ENCODE results near the gene PPIAL4G.
"Not testable (repeated sequence)": the region's sequence is repeated elsewhere in the genome, so short reads cannot be mapped to it uniquely, and the experiment has no call there.

PPIAL4G gene

DNA sequence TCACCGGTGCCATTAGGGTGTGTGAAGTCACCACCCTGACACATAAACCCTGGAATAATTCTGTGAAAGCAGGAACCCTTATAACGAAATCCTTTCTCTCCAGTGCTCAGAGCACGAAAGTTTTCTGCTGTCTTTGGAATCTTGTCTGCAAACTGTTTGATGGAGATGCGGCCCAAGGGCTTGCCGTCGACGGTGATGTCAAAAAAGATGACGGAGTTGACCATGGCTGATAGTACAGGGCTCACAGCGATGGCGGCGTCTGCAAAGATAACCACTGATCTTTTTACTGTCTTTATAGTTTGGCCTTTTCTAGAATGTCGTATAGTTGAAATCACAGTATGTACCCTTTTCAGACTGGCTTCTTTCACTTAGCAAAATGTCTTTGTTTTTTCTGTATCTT, at the start of gene PPIAL4G:
Gene PPIAL4G (minus strand): TSS at position 274 of the 400 bp plus-strand sequence. CDS start 50 bp downstream, at position 224.
- not testable (repeated sequence) for DNase-seq (ENCODE audit: low spot score)

DNA sequence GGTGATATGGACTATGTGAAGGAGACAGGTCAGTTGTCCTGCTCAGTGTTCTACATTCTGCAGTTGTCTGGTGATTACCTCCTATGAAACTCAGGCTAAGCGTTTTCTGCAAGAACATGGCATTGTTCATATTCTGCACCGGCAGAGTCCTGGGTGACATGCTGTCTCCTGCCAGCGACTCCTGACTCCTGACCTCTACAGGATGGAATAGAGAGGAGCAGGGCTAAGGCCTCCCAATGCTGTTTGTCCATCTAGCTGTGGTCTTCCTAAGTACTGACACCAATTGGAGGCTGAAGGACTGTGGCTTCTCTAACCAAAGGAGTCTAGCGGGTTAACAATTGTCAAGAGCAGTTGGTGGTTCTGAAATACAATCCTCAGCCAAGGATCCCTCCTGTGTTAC, 49.1 kb upstream of the PPIAL4G start:
- not testable (repeated sequence) for DNase-seq (ENCODE audit: low spot score)

DNA sequence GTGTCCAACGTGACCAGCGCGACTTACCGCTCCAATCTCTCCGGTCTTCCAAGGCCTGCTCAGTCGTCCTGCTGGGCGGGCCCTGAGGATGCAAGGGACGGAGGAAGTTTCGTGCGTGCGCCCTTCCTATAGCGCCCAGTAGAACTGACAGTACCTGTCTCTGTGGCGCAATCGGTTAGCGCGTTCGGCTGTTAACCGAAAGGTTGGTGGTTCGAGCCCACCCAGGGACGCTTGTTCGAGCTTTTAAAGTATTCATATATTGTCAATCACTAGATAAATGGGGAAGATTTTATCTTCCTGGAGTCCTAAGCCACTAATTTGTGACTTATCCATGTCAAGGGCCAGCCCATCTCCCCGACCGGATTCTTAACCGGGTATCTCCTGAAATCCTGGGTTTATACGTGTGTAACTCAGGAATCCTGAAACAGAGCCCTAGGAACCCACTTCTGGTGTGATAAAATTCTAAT, 46.0 kb upstream of the PPIAL4G start:
- DNase-seq (ENCODE audit: low spot score): not testable (repeated sequence)

DNA sequence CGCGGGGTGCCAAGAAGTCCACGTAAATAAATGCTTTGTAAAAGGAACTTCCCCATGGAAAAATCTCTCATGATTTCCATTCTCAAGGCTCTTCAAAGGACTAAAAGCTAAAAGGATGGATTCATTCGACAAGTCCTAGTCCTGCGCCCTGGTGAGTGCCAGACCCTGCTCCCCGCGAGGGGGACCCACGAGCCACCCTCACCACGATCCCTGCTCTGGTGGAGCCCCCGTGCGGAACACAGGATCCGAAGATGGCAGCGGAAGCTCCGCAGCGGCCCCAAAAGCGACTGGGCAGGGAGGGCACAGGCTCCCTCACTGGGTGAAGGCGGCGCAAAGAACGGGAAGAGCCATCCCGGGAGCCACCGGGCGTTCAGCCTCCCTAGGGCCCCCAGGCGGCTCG, 45.5 kb upstream of the PPIAL4G start:
- DNase-seq (ENCODE audit: low spot score): not testable (repeated sequence)

DNA sequence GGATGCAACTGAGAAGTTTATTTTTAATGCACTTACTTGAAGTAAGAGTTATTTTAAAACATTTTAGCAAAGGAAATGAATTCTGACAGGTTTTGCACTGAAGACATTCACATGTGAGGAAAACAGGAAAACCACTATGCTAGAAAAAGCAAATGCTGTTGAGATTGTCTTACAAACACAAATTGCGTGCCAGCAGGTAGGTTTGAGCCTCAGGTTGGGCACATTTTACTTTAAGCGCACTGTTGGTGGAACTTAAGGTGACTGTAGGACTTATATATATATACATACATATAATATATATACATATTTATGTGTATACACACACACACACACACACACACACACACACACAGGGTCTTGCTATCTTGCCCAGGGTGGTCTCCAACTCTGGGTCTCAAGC, 43.5 kb upstream of the PPIAL4G start:
- not testable (repeated sequence) for DNase-seq (ENCODE audit: low spot score)

DNA sequence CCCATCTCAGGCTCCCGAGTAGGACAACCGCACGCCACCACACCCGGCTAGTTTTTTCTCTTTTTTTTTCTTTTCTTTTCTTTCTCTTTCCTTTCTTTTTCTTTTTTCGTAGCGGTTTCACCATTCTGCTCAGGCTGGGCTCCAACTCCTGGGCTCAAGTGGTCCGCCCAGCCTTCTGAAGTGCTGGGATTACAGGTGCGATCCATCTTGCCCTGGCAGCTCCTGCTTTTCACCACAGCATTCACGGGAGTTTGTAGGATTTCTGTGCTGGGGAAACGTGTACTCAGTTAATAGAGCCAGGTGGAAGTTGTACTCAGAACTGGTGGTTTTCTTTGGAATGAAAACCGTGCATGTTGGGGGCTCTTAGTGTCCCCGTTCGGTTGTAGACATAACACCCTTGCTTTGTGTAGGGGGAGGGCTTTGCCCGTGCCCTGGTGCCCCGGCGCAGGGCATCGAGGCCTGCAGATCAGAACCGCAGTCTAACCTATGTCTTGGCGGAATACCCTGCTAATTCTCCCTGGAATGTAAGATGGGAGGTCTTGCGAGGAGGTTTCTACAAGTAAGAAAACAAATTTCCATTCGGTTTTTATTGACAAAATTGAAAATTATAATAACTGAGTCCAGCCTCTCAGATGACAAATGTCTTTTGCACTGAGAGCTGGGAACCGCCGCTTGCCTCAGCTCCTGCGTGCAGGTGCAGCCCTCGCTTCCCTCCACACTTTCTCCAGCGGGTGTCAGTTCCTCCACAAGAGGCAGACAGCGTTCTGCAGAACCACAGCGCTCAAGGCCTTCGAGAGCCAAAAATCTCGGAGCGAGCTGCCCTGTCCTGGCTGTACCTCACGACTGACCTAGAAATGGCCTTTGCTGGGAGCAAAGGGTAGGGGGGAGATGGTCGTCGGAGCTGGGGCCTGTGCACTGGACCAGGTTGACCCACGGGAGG, 40.4 kb upstream of the PPIAL4G start:
- DNase-seq (ENCODE audit: low spot score): not testable (repeated sequence)

DNA sequence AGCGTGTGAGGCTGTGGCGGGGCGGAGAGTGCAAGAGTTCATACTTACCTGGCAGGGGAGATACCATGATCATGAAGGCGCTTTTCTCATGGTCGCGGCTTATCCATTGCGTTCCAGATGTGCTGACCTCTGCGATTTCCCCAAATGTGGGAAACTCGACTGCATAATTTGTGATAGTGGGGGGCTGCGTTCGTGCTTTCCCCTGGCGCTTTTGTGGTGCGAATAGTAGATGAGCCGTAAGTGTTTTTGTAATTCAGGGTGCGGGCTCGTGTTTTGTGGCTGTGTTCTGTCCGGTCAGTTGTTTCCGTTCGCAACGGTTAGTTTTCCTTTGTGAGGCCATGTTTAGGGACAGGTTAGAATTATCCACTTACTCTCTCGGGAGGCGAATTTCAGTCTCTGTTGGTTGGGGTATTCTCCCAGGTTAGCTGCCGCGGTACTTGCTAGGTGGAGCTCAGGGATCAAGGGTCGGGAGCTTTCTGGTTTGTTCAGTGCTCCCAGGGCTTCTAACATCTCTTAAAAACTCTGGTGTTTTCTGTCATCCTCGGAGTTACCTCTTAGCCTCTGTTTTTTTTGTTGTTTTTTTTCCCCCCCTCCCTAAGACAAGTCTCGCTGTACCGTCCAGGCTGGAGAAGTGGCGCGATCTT, 39.6 kb upstream of the PPIAL4G start:
- peak; percentile 69 for DNase-seq (ENCODE audit: low spot score)

DNA sequence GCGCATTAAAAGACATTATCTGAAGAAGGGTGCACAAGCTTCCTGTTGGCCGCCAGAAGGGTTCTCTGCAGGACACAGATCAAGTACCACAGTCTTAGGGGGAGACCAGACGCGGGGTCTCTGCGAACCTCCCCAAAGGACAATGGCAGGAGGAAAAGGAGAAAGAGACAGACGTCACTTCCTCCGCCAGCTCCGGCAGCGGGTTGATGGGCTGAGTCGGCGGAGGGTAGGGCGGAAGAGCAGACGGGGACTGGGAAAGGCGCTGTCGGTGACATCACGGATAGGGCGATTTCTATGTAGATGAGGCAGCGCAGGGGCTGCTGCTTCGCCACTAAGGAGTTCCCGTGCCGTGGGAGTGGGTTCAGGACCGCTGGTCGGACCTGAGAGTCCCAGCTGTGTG, 39.0 kb upstream of the PPIAL4G start:
- not testable (repeated sequence) for DNase-seq (ENCODE audit: low spot score)

DNA sequence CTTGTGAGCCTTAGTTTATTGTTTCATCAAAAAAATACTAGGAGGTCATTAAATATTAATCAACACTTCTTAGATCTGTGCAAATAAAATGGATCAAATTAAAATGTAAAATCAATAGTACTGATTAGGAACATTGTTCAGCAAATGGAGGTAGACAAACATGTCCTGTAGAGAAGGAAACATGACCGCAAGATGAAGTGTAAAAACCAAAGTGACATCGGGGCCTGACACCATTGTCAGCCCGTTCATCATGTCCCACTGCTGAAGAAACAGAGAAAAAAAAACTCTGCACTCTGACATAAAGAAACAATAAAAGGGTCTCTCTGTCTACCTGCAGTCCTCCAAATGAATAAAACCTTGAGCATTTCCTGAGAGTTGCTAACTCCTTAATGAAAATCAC, 31.2 kb upstream of the PPIAL4G start:
- DNase-seq (ENCODE audit: low spot score): not testable (repeated sequence)

DNA sequence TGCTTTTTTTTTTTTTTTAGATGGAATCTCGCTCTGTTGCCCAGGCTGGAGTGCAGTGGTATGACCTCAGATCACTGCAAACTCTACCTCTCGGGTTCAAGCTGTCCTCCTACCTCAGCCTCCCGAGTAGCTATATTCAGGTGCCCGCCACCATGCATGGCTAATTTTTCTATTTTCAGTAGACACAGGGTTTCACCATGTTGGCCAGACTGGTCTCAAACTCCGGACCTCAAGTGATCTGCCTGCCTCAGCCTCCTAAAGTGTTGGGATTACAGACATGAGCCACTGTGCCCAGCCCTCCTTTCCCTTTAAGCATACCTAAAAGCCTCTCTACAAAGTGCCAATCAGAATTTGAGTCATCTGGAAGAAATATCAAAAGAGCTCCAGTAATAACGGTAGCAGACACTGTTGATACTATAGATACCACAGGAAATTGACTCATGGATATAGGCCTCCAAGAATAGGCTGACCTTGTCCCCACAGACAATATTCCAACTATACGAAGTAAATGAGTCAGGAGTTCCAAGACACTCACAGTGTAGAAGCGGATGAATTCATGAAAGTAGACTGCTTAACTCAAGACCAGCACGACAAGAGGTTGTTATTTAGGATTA, 29.6 kb upstream of the PPIAL4G start:
- not testable (repeated sequence) for DNase-seq (ENCODE audit: low spot score)

DNA sequence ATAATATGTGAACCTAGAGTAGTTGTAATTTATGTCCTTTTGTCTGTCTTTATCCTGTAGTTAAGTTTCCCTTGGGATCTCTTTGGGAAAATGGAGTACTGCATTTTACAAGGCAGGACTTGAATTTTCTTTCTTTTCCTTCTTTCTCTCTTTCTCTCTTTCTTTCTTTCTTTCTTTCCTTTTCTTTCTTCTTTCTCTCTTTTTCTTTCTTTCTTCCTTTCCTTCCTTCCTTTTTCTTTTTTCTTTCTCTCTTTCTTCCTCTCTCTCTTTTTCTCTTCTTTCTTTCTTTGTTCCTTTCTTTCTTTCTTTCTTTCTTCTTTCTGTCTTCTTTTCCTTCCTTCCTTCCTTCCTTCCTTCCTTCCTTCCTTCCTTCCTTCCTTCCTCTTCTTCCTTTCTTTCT, 10.8 kb upstream of the PPIAL4G start:
- DNase-seq (ENCODE audit: low spot score): not testable (repeated sequence)

DNA sequence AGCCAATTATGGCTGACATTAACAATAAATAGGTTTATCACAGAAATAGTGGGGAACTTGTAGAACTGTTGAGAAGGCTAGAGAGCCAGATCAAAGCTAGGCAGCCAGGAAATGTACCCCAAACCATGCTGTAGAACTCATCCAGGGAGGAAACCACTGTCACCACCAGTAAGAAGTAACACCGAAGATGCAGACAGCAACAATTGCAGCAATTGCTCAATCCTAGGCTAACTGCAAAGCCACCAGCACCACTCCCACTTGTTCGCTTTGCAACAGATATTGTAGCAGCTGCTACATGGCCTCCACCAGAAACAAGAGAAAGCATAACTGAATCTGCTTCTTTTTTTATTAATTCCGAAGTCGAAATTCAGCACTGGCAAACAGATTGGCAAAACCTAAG, 2.0 kb downstream of the PPIAL4G start:
- not testable (repeated sequence) for DNase-seq (ENCODE audit: low spot score)

DNA sequence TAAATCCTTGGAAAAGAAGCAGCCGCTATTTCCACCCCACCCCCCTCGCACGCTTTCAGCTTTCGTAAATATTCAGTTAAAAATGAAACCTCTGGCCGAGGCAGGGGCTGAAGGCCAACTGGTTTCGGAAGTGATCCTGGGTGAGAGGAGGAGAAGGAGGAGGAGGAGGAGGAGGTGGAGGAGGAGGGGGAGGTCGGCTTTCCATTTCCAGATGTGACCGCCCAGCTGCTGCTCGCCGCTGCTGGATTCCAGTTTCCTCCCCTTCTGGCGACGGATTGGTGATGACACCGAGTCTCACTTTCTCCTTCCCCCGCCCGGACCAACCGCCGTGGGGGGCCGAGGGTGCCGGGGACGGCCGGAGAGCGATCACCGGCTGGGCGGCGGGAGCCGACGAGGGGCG, 23.4 kb downstream of the PPIAL4G start:
- DNase-seq (ENCODE audit: low spot score): not testable (repeated sequence)

DNA sequence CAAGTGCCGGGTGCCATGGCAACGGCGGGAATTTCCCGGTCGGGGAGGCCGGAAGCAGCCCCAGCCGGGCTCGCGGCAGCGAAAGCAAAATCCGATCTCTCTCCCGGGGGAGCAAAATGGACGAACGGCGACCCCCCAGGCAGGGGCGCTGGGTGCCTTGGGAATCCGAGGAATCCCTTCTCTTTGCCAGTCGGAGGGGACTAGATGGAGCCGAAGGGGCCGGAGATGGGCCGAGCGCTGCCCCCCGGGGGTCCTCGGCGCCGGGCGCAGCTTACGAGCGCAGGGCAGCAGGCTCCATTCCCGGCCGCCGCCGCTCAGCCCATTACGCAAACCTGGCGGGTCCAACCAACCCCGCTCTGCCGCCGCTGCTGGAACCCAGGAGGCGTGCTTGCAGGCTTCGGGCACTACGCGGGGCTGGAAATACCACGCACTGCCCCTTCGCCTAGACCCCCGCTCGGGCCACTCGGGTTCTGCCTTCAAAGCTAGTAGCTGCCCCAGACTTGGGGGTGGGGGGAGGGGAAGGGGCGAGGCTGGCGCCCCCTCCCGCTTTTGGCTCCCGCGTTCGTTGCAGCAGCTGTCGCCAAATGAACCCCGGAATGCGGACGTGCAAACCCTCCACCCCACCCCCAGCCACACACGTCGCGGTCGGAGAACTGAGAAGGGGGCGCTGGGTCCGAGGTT, 24.1 kb downstream of the PPIAL4G start:
- DNase-seq (ENCODE audit: low spot score): peak; percentile 7

DNA sequence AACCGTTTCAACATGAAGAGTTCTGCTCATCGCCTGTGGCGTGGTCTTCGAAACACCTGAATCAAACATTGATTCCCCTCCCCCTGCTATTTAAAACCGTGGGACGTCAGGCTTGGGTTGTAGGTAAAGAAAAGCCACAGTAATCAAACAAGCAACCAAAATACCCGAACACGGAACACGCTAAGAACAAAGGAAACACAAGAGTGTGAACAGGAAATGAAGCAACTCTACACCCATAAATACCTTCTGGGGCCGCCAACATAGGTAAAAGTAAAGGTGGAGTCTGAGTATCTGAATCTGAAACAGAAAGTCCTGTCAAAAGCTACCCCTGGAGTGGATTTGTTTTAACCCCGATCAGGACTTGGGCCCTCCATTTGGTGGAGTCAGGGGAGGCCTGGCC, 24.7 kb downstream of the PPIAL4G start:
- DNase-seq (ENCODE audit: low spot score): not testable (repeated sequence)

DNA sequence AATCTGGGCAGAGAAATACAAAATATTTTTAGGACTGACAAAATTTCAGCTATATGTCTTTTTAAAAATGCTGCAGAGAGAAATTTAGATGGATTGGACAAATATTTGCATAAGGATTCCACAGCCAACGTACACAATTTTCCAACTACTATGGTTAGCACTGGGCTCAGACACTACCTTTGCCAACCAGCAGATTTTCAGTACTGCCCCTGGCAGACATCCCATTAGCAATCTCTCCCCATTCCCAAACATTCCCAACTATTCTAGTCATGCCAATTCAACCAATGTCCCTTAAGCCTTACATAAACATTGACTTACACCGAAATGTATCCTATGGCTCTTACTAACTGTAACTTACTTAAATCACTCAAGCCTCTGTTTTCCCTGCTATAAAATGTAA, 30.3 kb downstream of the PPIAL4G start:
- DNase-seq (ENCODE audit: low spot score): not testable (repeated sequence)

DNA sequence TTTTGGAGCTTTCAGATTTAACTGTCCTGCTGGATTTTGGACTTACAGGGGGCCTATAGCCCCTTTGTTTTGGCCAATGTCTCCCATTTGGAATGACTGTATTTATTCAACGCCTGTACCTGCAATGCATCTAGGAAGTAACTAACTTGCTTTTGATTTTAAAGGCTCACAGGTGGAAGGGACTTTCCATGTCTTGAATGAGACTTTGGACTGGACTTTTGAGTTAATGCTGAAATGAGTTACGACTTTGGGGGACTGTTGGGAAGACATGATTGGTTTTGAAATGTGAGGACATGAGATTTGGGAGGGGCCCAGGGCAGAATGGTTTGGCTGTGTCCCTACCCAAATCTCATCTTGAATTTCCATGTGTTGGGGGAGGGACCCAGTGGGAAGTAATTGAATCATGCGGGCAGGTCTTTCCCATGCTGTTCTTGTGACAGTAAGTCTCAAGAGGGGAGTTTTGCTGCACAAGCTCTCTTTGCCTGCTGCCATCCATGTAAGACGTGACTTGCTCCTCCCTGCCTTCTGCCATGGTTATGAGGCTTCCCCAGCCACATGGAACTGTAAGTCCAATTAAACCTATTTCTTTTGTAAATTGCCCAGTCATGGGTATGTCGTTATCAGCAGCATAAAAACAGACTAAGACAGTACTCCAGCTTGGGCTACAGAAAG, 43.3 kb downstream of the PPIAL4G start:
- not testable (repeated sequence) for DNase-seq (ENCODE audit: low spot score)

DNA sequence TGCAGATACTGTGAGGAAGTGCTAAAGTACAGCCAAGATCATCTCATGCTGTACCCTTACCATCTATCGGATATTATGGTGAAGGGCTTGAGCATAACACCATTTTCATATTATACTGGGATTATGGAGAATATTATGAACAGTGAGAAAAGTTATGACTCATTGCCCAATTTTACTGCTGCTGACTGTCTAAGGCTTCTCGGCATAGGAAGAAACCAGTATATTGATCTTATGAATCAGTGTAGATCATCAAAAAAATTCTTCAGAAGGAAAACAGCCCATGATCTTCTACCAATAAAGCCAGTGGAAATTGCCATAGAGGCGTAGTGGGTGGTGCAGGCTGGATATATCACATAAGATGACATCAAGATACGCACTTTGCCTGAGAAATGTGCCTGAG, 47.7 kb downstream of the PPIAL4G start:
- DNase-seq (ENCODE audit: low spot score): no peak

DNA sequence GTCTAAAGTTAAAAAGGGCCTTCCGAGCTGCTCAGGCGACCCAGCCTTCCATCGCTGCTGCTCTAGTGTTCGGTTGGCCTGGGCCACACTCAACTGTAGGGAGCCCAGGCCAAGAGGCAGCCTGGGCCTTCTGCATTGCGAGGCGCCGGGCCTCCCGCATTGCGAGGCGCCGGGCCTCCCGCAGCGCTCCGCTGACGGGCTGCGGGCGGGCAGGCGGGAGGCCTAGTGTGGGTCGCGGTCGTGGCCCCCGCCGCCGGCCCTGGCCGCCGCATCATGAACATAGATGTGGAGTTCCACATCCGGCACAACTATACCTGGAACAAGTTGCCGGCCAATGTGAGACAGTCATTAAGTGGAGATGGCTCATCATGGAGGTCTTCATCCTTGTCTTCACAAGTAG, 48.3 kb downstream of the PPIAL4G start:
- DNase-seq (ENCODE audit: low spot score): no peak

DNA sequence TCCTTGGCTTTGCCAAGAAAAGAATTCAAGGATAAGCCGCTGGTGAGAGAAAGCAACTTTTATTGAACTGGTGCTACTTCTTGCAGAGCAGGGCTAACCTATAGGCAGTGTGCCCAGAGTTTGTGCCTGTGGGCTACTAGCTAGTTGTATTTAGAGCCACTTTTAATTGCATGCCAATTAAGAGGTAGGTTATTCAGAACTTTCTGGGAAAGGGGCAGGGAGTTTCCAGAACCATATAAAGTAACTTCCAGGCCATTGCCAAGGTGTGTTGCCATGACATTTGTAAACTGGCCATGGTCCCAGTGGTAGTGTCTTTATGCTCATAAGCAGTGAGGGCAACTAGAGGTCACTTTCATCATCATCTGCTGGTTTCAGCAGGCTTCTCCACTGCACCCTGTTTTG, 50.2 kb downstream of the PPIAL4G start:
- DNase-seq (ENCODE audit: low spot score): not testable (repeated sequence)

All from germinal center (tissue), 1 donor.